ENCODE measurements around the gene IRGC.

IRGC gene

GRCh38 chr19:43691755-43692154 lies 24.1 kb upstream of the IRGC start:
- no peak for DNase-seq

GRCh38 chr19:43692385-43692784 lies 23.5 kb upstream of the IRGC start:
- no peak for DNase-seq

GRCh38 chr19:43692877-43693276 lies 23.0 kb upstream of the IRGC start:
- DNase-seq: no peak

- DNase-seq: no peak
Measured at GRCh38 chr19:43694553-43694952, 21.3 kb upstream of the IRGC start.

- DNase-seq: no peak
Measured at GRCh38 chr19:43695985-43696704, 19.7 kb upstream of the IRGC start.

GRCh38 chr19:43697295-43697694 lies 18.6 kb upstream of the IRGC start:
- DNase-seq: no peak

- peak; percentile 82 for DNase-seq
Measured at GRCh38 chr19:43699506-43700394, 16.1 kb upstream of the IRGC start.

GRCh38 chr19:43700395-43701000 lies 15.4 kb upstream of the IRGC start:
- peak; percentile 51 for DNase-seq

GRCh38 chr19:43704002-43704705 lies 11.7 kb upstream of the IRGC start:
- DNase-seq: no peak

GRCh38 chr19:43705729-43706128 lies 10.1 kb upstream of the IRGC start:
- DNase-seq: no peak

- DNase-seq: no peak
Measured at GRCh38 chr19:43707158-43707712, 8.6 kb upstream of the IRGC start.

GRCh38 chr19:43708716-43709115 lies 7.2 kb upstream of the IRGC start:
- no peak for DNase-seq

GRCh38 chr19:43711751-43712355 lies 4.0 kb upstream of the IRGC start:
- no peak for DNase-seq

- no peak for DNase-seq
Measured at GRCh38 chr19:43713208-43713607, 2.7 kb upstream of the IRGC start.

- no peak for DNase-seq
Measured at GRCh38 chr19:43718627-43719377, 2.9 kb downstream of the IRGC start.

- DNase-seq: no peak
Measured at GRCh38 chr19:43719378-43719868, 3.5 kb downstream of the IRGC start.

- DNase-seq: no peak
Measured at GRCh38 chr19:43719918-43720317, 4.0 kb downstream of the IRGC start.

- DNase-seq: no peak
Measured at GRCh38 chr19:43720936-43721335, 5.1 kb downstream of the IRGC start.

GRCh38 chr19:43721469-43722048 lies 5.7 kb downstream of the IRGC start:
- no peak for DNase-seq

- no peak for DNase-seq
Measured at GRCh38 chr19:43723588-43723987, 7.7 kb downstream of the IRGC start.

GRCh38 chr19:43724896-43725295 lies 9.0 kb downstream of the IRGC start:
- DNase-seq: no peak
